Neural crest cell (in vitro differentiated cells): ENCODE measurements around the gene ATM. TPM values are rescaled to one million over a fixed set of nuclear protein-coding genes. Genes with fewer than 3 reads are reported as not detected.
A peak's percentile ranks its signal among the peaks of the same experiment; 100 is the strongest.

Source experiments
- DNase-seq: peaks from one replicate; pipeline ENCODE4 v3.0.0; 2021; ENCODE audit warnings: low read depth, mixed read lengths, low spot score
- H3K27ac Mint-ChIP-seq: one replicate; pipeline ENCODE4 v1.8.0; 2021; ENCODE audit warnings: mild to moderate bottlenecking, mixed read lengths; ENCODE audit not compliant: unreplicated experiment
- H3K27me3 Mint-ChIP-seq: 2 replicates; pipeline ENCODE4 v1.8.0; 2021; ENCODE audit warnings: low read depth, mild to moderate bottlenecking, mixed read lengths
- H3K36me3 Mint-ChIP-seq: 2 replicates; pipeline ENCODE4 v1.8.0; 2021; ENCODE audit warnings: low read depth, mild to moderate bottlenecking, mixed read lengths
- H3K4me1 Mint-ChIP-seq: 2 replicates; pipeline ENCODE4 v1.8.0; 2021; ENCODE audit warnings: mixed read lengths
- H3K4me3 Mint-ChIP-seq: one replicate; pipeline ENCODE4 v1.8.0; 2021; ENCODE audit warnings: mild to moderate bottlenecking, mixed read lengths
- H3K9me3 Mint-ChIP-seq: 2 replicates; pipeline ENCODE4 v1.8.0; 2021; ENCODE audit warnings: mixed read lengths
- total RNA-seq: library from RNA; stranded (reverse); gene quantifications from 2 replicates; pipeline ENCODE4 v1.2.1, GENCODE V29; 2021
- TF ChIP-seq, protein P1 (sequence below): fragments of 200-600 bp; sonication (generic); conservative IDR thresholded peaks from 2 replicates; pipeline ENCODE4 v1.5.0; 2021; ENCODE audit warnings: antibody characterized with exemption, mild to moderate bottlenecking

The ATM gene
- total RNA-seq, 1 donor from 2014 or later: 68.5 TPM

DNA sequence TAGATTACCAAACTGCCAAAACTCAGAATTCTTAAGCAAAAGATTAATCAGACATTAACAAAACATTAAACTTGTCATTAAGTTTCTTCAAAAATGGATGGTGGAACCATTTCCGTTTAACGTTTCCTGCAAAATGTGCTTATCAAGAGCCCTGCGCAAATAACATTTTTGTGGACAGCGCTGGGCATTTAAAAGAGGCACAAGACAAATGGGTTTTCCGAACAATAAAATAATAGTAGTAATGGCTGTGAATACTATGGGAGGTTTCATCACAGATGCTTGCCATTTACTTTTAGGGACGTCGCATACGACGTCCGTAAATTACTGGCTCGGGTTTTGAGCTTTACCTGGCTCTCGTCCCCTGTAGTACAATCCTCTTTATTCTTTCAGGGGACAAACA, 1.5 kb upstream of the ATM start:
- H3K4me3 Mint-ChIP-seq: no peak overlapping the region
- H3K4me1 Mint-ChIP-seq: peaks cover 26% of the 10 kb centered on the region
- H3K9me3 Mint-ChIP-seq: no peaks in the 10 kb centered on the region
- peak overlapping the region; percentile 100 for H3K27ac Mint-ChIP-seq
- TF ChIP-seq, protein P1, sequence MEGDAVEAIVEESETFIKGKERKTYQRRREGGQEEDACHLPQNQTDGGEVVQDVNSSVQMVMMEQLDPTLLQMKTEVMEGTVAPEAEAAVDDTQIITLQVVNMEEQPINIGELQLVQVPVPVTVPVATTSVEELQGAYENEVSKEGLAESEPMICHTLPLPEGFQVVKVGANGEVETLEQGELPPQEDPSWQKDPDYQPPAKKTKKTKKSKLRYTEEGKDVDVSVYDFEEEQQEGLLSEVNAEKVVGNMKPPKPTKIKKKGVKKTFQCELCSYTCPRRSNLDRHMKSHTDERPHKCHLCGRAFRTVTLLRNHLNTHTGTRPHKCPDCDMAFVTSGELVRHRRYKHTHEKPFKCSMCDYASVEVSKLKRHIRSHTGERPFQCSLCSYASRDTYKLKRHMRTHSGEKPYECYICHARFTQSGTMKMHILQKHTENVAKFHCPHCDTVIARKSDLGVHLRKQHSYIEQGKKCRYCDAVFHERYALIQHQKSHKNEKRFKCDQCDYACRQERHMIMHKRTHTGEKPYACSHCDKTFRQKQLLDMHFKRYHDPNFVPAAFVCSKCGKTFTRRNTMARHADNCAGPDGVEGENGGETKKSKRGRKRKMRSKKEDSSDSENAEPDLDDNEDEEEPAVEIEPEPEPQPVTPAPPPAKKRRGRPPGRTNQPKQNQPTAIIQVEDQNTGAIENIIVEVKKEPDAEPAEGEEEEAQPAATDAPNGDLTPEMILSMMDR: no peak
- no peaks in the 10 kb centered on the region for H3K36me3 Mint-ChIP-seq
- no peaks in the 10 kb centered on the region for H3K27me3 Mint-ChIP-seq
- DNase-seq: no peak

DNA sequence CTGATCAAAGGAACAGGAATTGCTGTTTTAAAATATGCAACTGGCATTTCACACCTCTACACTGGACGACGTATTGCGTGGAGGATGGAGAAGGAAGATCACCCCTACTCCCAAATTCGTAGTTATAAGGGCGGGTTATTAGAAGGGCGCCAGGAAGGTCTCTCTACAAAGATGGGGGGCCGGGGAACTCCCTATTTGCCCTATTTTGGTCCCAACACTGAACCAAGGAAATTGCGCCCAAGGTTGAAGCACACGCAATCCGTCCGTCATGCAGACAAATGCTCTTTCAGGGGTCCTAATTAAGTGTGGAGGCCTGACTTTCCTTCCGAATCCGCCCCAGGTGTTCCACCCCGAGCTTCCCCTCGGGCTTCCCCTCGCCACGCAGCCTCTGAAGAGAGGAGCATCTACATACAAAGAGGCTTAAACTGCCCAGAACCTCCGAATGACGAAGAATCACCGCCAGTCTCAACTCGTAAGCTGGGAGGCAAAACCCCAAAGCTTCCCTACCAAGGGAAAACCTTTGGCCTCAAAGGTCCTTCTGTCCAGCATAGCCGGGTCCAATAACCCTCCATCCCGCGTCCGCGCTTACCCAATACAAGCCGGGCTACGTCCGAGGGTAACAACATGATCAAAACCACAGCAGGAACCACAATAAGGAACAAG, 825 bp upstream of the ATM start:
- Mint-ChIP-seq H3K27me3 (no peaks in the 10 kb centered on the region), H3K4me3 (no peak overlapping the region), H3K9me3 (no peaks in the 10 kb centered on the region), H3K27ac (peak overlapping the region; percentile 100), H3K36me3 (no peaks in the 10 kb centered on the region), H3K4me1 (peaks cover 26% of the 10 kb centered on the region)
- TF ChIP-seq, protein P1: no peak
- no peak for DNase-seq

DNA sequence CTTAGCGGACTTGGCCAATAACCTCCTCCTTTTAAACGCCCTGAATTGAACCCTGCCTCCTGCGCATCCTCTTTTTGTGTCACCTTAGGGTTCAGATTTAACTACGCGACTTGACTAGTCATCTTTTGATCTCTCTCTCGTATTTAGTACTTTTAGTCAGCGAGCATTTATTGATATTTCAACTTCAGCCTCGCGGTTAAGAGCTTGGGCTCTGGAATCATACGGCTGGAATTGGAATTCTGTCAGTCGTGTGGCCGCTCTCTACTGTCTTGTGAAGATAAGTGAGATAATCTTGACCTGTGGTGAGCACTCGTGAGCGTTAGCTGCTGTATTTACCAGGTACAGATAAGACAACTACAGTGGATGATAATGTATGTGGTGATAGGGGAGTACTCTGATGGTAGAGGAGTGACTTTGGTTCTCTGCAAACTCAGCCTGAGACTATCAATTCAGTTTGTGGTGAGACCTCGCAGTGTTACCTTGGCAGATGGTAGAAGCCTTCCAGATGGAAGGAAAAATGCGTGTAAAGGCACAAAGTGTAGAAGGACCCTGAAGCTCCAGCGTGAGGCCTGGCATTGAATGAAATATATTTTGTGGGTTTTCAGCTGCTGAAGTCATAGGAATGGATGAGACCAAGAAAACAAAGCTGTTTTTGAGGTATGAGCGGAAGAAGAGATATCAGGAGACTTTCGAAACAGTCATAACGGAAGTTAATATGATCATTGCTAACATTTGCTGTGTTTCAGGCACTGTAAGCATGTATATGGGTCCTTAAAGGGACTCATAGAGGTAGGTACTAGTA, 682 bp downstream of the ATM start:
- no peak overlapping the region for H3K4me3 Mint-ChIP-seq
- H3K27me3 Mint-ChIP-seq: no peaks in the 10 kb centered on the region
- TF ChIP-seq, protein P1: no peak
- no peaks in the 10 kb centered on the region for H3K9me3 Mint-ChIP-seq
- H3K4me1 Mint-ChIP-seq: peaks cover 26% of the 10 kb centered on the region
- no peak for DNase-seq
- H3K36me3 Mint-ChIP-seq: peaks cover under 1% of the 10 kb centered on the region
- H3K27ac Mint-ChIP-seq: no peak overlapping the region

DNA sequence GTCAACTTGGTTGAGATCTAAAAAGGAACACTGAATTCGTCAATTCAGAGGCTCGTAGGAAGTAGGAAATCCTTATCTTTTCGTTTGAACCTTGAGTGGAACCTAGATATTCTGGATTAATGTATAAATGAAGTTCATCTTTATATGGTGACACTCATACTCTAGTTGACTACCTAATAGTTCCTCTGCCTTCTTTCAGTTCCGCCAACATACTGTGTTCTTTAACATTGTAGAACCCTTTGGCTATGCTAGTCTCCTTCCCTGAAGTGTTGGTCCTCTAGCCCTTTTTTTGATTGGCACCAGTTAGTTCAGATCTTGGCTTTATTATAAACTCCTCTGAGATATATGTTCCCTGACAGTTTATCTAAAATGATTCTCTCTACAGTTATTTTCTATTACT, 1.5 kb downstream of the ATM start:
- H3K4me3 Mint-ChIP-seq: no peak overlapping the region
- TF ChIP-seq, protein P1: no peak

DNA sequence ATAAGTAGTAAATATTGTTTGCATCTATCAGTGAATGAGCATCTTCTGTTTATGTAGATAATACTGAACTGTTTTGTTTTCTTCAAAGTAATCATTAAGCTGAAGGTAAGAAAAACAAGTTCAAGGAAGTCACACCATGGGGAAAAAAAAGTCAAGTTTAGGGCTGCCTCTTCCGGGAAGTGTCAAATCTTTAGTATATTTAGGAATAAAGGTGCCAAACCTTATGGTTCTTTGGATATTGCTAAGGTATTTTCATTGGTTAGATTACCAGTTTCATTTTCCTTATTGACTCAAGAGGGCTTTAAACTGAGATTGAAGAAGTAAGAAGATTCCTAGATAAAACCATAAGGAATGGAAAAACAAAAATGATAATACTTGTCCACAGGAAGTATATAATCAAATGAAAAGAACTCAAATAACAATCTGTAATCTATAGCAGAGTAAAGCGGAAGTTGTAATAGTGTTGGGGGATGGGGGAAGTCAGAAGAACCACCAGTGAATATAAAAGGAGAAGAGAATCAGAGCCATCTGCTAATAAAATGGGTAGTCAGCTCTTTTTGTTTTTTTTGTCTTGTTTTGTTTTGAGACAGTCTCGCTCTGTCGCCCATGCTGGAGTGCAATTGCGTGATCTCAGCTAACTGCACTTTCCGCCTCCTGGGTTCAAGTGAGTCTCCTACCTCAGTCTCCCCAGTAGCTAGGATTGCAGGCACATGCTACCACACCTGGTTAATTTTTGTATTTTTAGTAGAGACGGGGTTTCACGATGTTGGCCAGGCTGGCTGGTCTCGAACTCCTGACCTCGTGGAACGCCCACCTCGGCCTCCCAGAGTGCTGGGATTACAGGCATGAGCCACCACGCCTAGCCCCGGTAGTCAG, 2.3 kb downstream of the ATM start:
- Mint-ChIP-seq H3K9me3 (no peaks in the 10 kb centered on the region), H3K27ac (no peak overlapping the region), H3K27me3 (no peaks in the 10 kb centered on the region), H3K36me3 (peaks cover 3% of the 10 kb centered on the region), H3K4me3 (peak overlapping the region; percentile 7), H3K4me1 (peaks cover 21% of the 10 kb centered on the region)
- DNase-seq: no peak
- TF ChIP-seq, protein P1: no peak

More for the DNA sequence above, 1.5 kb downstream of the ATM start:
- no peak overlapping the region for H3K27ac Mint-ChIP-seq
- DNase-seq: no peak
- no peaks in the 10 kb centered on the region for H3K27me3 Mint-ChIP-seq
- no peaks in the 10 kb centered on the region for H3K9me3 Mint-ChIP-seq
- H3K36me3 Mint-ChIP-seq: peaks cover 3% of the 10 kb centered on the region
- H3K4me1 Mint-ChIP-seq: peaks cover 26% of the 10 kb centered on the region
